IPS-15b (cell line): ENCODE data around the gene NCKAP5.

Experiments
- H3K27me3 ChIP-seq: one replicate; pipeline ENCODE4 v1.6.1; 2013; ENCODE audit warnings: low read length; ENCODE audit not compliant: control insufficient read depth, insufficient read depth
- H3K36me3 ChIP-seq: one replicate; pipeline ENCODE4 v1.6.1; 2013; ENCODE audit warnings: low read length; ENCODE audit not compliant: control insufficient read depth, insufficient read depth
- H3K4me1 ChIP-seq: one replicate; pipeline ENCODE4 v1.6.1; 2013; ENCODE audit warnings: mild to moderate bottlenecking, low read length; ENCODE audit not compliant: control insufficient read depth, insufficient read depth
- H3K4me3 ChIP-seq: one replicate; pipeline ENCODE4 v1.5.1; 2013; ENCODE audit warnings: low read depth, low read length
- H3K9ac ChIP-seq: one replicate; pipeline ENCODE4 v1.6.1; 2013; ENCODE audit warnings: low read depth, mild to moderate bottlenecking, low read length
- H3K9me3 ChIP-seq: one replicate; pipeline ENCODE4 v1.6.1; 2013; ENCODE audit warnings: mild to moderate bottlenecking, low read length; ENCODE audit not compliant: control insufficient read depth, insufficient read depth

The NCKAP5 gene

GRCh38 chr2:132883430-132883829 lies 684.8 kb downstream of the NCKAP5 start:
- Histone ChIP-seq H3K9ac (no peak overlapping the region), H3K4me3 (no peak overlapping the region), H3K4me1 (no peaks in the 10 kb centered on the region), H3K36me3 (no peaks in the 10 kb centered on the region), H3K27me3 (no peaks in the 10 kb centered on the region), H3K9me3 (no peaks in the 10 kb centered on the region)

GRCh38 chr2:132881546-132881945 lies 686.7 kb downstream of the NCKAP5 start:
- Histone ChIP-seq H3K4me1 (no peaks in the 10 kb centered on the region), H3K4me3 (no peak overlapping the region), H3K9me3 (no peaks in the 10 kb centered on the region)

GRCh38 chr2:132877923-132878322 lies 690.3 kb downstream of the NCKAP5 start:
- Histone ChIP-seq H3K9ac (no peak overlapping the region), H3K36me3 (no peaks in the 10 kb centered on the region), H3K4me1 (no peaks in the 10 kb centered on the region), H3K4me3 (no peak overlapping the region), H3K9me3 (no peaks in the 10 kb centered on the region), H3K27me3 (no peaks in the 10 kb centered on the region)

More at GRCh38 chr2:132881546-132881945, 686.7 kb downstream of the NCKAP5 start:
- Histone ChIP-seq H3K36me3 (no peaks in the 10 kb centered on the region), H3K27me3 (no peaks in the 10 kb centered on the region), H3K9ac (no peak overlapping the region)

- H3K9ac ChIP-seq, result no peak overlapping the region
- no peaks in the 10 kb centered on the region for H3K4me1 ChIP-seq
These were observed 691.4 kb downstream of the NCKAP5 start for GRCh38 chr2:132876745-132877391.

GRCh38 chr2:132875193-132875592 lies 693.1 kb downstream of the NCKAP5 start:
- no peak overlapping the region for H3K4me3 ChIP-seq
- H3K27me3 ChIP-seq, result no peaks in the 10 kb centered on the region
- no peak overlapping the region for H3K9ac ChIP-seq
- no peaks in the 10 kb centered on the region for H3K4me1 ChIP-seq
- no peaks in the 10 kb centered on the region for H3K9me3 ChIP-seq
- H3K36me3 ChIP-seq, result no peaks in the 10 kb centered on the region

More at GRCh38 chr2:132876745-132877391, 691.4 kb downstream of the NCKAP5 start:
- Histone ChIP-seq H3K36me3 (no peaks in the 10 kb centered on the region), H3K27me3 (no peaks in the 10 kb centered on the region), H3K9me3 (no peaks in the 10 kb centered on the region), H3K4me3 (no peak overlapping the region)

GRCh38 chr2:132873738-132874137 lies 694.5 kb downstream of the NCKAP5 start:
- no peak overlapping the region for H3K9ac ChIP-seq
- no peak overlapping the region for H3K4me3 ChIP-seq
- no peaks in the 10 kb centered on the region for H3K36me3 ChIP-seq
- H3K4me1 ChIP-seq, result no peaks in the 10 kb centered on the region
- no peaks in the 10 kb centered on the region for H3K9me3 ChIP-seq
- H3K27me3 ChIP-seq, result no peaks in the 10 kb centered on the region

GRCh38 chr2:132871831-132872230 lies 696.4 kb downstream of the NCKAP5 start:
- H3K4me1 ChIP-seq, result no peaks in the 10 kb centered on the region
- H3K36me3 ChIP-seq, result no peaks in the 10 kb centered on the region
- H3K9ac ChIP-seq, result no peak overlapping the region
- no peak overlapping the region for H3K4me3 ChIP-seq
- no peaks in the 10 kb centered on the region for H3K27me3 ChIP-seq
- H3K9me3 ChIP-seq, result no peaks in the 10 kb centered on the region

GRCh38 chr2:132863961-132864360 lies 704.3 kb downstream of the NCKAP5 start:
- Histone ChIP-seq H3K27me3 (no peaks in the 10 kb centered on the region), H3K4me1 (no peaks in the 10 kb centered on the region), H3K4me3 (no peak overlapping the region), H3K36me3 (no peaks in the 10 kb centered on the region), H3K9ac (no peak overlapping the region), H3K9me3 (no peaks in the 10 kb centered on the region)

- no peaks in the 10 kb centered on the region for H3K4me1 ChIP-seq
These were observed 708.0 kb downstream of the NCKAP5 start for GRCh38 chr2:132860220-132860619.

GRCh38 chr2:132859590-132859989 lies 708.7 kb downstream of the NCKAP5 start:
- Histone ChIP-seq H3K27me3 (no peaks in the 10 kb centered on the region), H3K36me3 (no peaks in the 10 kb centered on the region), H3K4me1 (no peaks in the 10 kb centered on the region), H3K4me3 (no peak overlapping the region), H3K9me3 (no peaks in the 10 kb centered on the region), H3K9ac (no peak overlapping the region)

More at GRCh38 chr2:132860220-132860619, 708.0 kb downstream of the NCKAP5 start:
- H3K9me3 ChIP-seq, result no peaks in the 10 kb centered on the region
- no peak overlapping the region for H3K9ac ChIP-seq
- H3K27me3 ChIP-seq, result no peaks in the 10 kb centered on the region
- no peak overlapping the region for H3K4me3 ChIP-seq
- no peaks in the 10 kb centered on the region for H3K36me3 ChIP-seq

- Histone ChIP-seq H3K4me3 (no peak overlapping the region), H3K36me3 (no peaks in the 10 kb centered on the region), H3K27me3 (no peaks in the 10 kb centered on the region), H3K9ac (no peak overlapping the region), H3K4me1 (no peaks in the 10 kb centered on the region), H3K9me3 (no peaks in the 10 kb centered on the region)
These were observed 710.9 kb downstream of the NCKAP5 start for GRCh38 chr2:132857319-132857718.

GRCh38 chr2:132850688-132851087 lies 717.6 kb downstream of the NCKAP5 start:
- H3K9ac ChIP-seq, result no peak overlapping the region
- H3K27me3 ChIP-seq, result no peaks in the 10 kb centered on the region
- no peaks in the 10 kb centered on the region for H3K9me3 ChIP-seq
- no peaks in the 10 kb centered on the region for H3K4me1 ChIP-seq
- H3K36me3 ChIP-seq, result no peaks in the 10 kb centered on the region
- no peak overlapping the region for H3K4me3 ChIP-seq
